Measurements from ENCODE around the gene LDLRAD4.

Gene LDLRAD4

GRCh38 chr18:13633700-13634099, 415.1 kb downstream of the LDLRAD4 start:
- no peak for DNase-seq (ENCODE audit: low spot score)

GRCh38 chr18:13635046-13635445, 416.5 kb downstream of the LDLRAD4 start:
- no peak for DNase-seq (ENCODE audit: low spot score)

GRCh38 chr18:13638719-13639595, 420.4 kb downstream of the LDLRAD4 start:
- DNase-seq (ENCODE audit: low spot score) = no peak

GRCh38 chr18:13640266-13640860, 421.8 kb downstream of the LDLRAD4 start:
- DNase-seq (ENCODE audit: low spot score) = no peak

GRCh38 chr18:13641551-13642439, 423.2 kb downstream of the LDLRAD4 start:
- no peak for DNase-seq (ENCODE audit: low spot score)

GRCh38 chr18:13642440-13642827, 423.9 kb downstream of the LDLRAD4 start:
- DNase-seq (ENCODE audit: low spot score) = no peak

- DNase-seq (ENCODE audit: low spot score) = no peak
These were observed 424.7 kb downstream of the LDLRAD4 start for GRCh38 chr18:13643261-13643751.

GRCh38 chr18:13645093-13645492, 426.5 kb downstream of the LDLRAD4 start:
- DNase-seq (ENCODE audit: low spot score) = no peak

- no peak for DNase-seq (ENCODE audit: low spot score)
These were observed 428.1 kb downstream of the LDLRAD4 start for GRCh38 chr18:13646633-13647032.

- DNase-seq (ENCODE audit: low spot score) = no peak
These were observed 429.2 kb downstream of the LDLRAD4 start for GRCh38 chr18:13647761-13648160.

- DNase-seq (ENCODE audit: low spot score) = no peak
These were observed 431.1 kb downstream of the LDLRAD4 start for GRCh38 chr18:13649397-13650390.

- no peak for DNase-seq (ENCODE audit: low spot score)
These were observed 435.3 kb downstream of the LDLRAD4 start for GRCh38 chr18:13653746-13654433.

- DNase-seq (ENCODE audit: low spot score) = no peak
These were observed 439.4 kb downstream of the LDLRAD4 start for GRCh38 chr18:13657974-13658373.

- DNase-seq (ENCODE audit: low spot score) = no peak
These were observed 440.1 kb downstream of the LDLRAD4 start for GRCh38 chr18:13658436-13659204.

GRCh38 chr18:13660510-13660909, 441.9 kb downstream of the LDLRAD4 start:
- no peak for DNase-seq (ENCODE audit: low spot score)

- DNase-seq (ENCODE audit: low spot score) = no peak
These were observed 442.7 kb downstream of the LDLRAD4 start for GRCh38 chr18:13661051-13661778.

GRCh38 chr18:13661779-13662256, 443.3 kb downstream of the LDLRAD4 start:
- no peak for DNase-seq (ENCODE audit: low spot score)

- DNase-seq (ENCODE audit: low spot score) = no peak
These were observed 454.1 kb downstream of the LDLRAD4 start for GRCh38 chr18:13672657-13673056.

- DNase-seq (ENCODE audit: low spot score) = no peak
These were observed 457.9 kb downstream of the LDLRAD4 start for GRCh38 chr18:13676471-13676870.

Measured in HuH-7.5 (cell line).